HepG2 (cell line): ENCODE measurements around the gene SH2D6. TPM values are rescaled to one million over a fixed set of nuclear protein-coding genes. Genes with fewer than 3 reads are reported as not detected.
A peak's percentile ranks its signal among the peaks of the same experiment; 100 is the strongest.

Experiments used
- ATRX ChIP-seq: sonication (generic); formaldehyde crosslinking; IDR thresholded peaks from 2 replicates; pipeline ENCODE4 v1.4.0; 2020; ENCODE audit warnings: missing genetic modification reagents, borderline replicate concordance
- ELF3 ChIP-seq: IDR thresholded peaks from 2 replicates; pipeline ENCODE4 v1.6.1; 2016; ENCODE audit warnings: missing genetic modification reagents, missing compliant biosample characterization
- FOSL2 ChIP-seq: sonication (generic); formaldehyde crosslinking; IDR thresholded peaks from 2 replicates; pipeline ENCODE4 v1.4.0; 2020; ENCODE audit warnings: missing genetic modification reagents
- GLI4 ChIP-seq: sonication (generic); formaldehyde crosslinking; IDR thresholded peaks from 2 replicates; pipeline ENCODE4 v1.5.1; 2020; ENCODE audit warnings: missing genetic modification reagents, mild to moderate bottlenecking, moderate library complexity, borderline replicate concordance
- KLF9 ChIP-seq: IDR thresholded peaks from 2 replicates; pipeline ENCODE4 v1.6.1; 2016; ENCODE audit warnings: low read depth
- MTERF4 ChIP-seq: sonication (generic); formaldehyde crosslinking; IDR thresholded peaks from 2 replicates; pipeline ENCODE4 v1.8.0; 2023; ENCODE audit warnings: mild to moderate bottlenecking, missing genetic modification reagents
- RBM39 ChIP-seq: fragments of 200-400 bp; formaldehyde crosslinking; IDR thresholded peaks from one replicate; pipeline ENCODE4 v1.6.1; 2018; ENCODE audit warnings: antibody characterized with exemption, mild to moderate bottlenecking, low read depth, low read length; ENCODE audit not compliant: poor library complexity, severe bottlenecking
- SRY ChIP-seq: sonication (generic); formaldehyde crosslinking; IDR thresholded peaks from 2 replicates; pipeline ENCODE4 v1.8.0; 2022; ENCODE audit warnings: mild to moderate bottlenecking, missing genetic modification reagents
- TARDBP ChIP-seq: sonication (generic); formaldehyde crosslinking; IDR thresholded peaks from 2 replicates; pipeline ENCODE4 v1.8.0; 2022; ENCODE audit warnings: mild to moderate bottlenecking, missing genetic modification reagents
- TSC22D2 ChIP-seq: sonication (generic); formaldehyde crosslinking; IDR thresholded peaks from 2 replicates; pipeline ENCODE4 v1.5.1; 2020; ENCODE audit warnings: missing genetic modification reagents, mild to moderate bottlenecking, borderline replicate concordance
- ZFY ChIP-seq: sonication (generic); formaldehyde crosslinking; IDR thresholded peaks from 2 replicates; pipeline ENCODE4 v1.4.0; 2020; ENCODE audit warnings: missing genetic modification reagents
- polyA plus RNA-seq, 8 experiments: library from polyadenylated mRNA; depleted of rRNA in 3 of 8; stranded (reverse) in 7 of 8; unstranded in 1 of 8; fragments of >200 nt; fragmentation: Illumina TruSeq in 4 of 8; extraction: Trizol in 4 of 8; gene quantifications; 2 replicates each; pipeline versions ENCODE4 v1.2.1 to v1.2.3, GENCODE V29; 2011 to 2016; ENCODE audit warnings: low read depth in 4 of 8, missing spikeins in 1 of 8, mixed read lengths in 1 of 8; ENCODE audit not compliant: insufficient read depth in 1 of 8
- total RNA-seq, 5 experiments: library from RNA; depleted of rRNA; stranded (reverse); fragments of >200 nt; fragmentation: Illumina TruSeq; extraction: Trizol; gene quantifications; 2 replicates each; pipeline ENCODE4 v1.2.3, GENCODE V29; 2016; ENCODE audit warnings: low read depth in 1 of 5
- TF ChIP-seq, protein P1 (sequence below), 2 experiments: sonication (generic) in 1 of 2; formaldehyde crosslinking in 1 of 2; IDR thresholded peaks; 2 replicates each; pipeline versions ENCODE4 v1.4.0 to v1.6.1; 2016 to 2020; ENCODE audit warnings: borderline replicate concordance in 1 of 2, low read depth in 1 of 2, mild to moderate bottlenecking in 1 of 2, missing genetic modification reagents in 1 of 2
- TF ChIP-seq, protein P2 (sequence below): sonication (generic); formaldehyde crosslinking; IDR thresholded peaks from 2 replicates; pipeline ENCODE4 v1.4.0; 2020; ENCODE audit warnings: missing genetic modification reagents
- TF ChIP-seq, protein P3 (sequence below): sonication (generic); formaldehyde crosslinking; IDR thresholded peaks from 2 replicates; pipeline ENCODE4 v1.5.1; 2020; ENCODE audit warnings: mild to moderate bottlenecking, moderate library complexity, missing genetic modification reagents
- TF ChIP-seq, protein P4 (sequence below): IDR thresholded peaks from 2 replicates; pipeline ENCODE4 v1.6.1; 2012; ENCODE audit warnings: inconsistent platforms
- TF ChIP-seq, protein P5 (sequence below): sonication (generic); formaldehyde crosslinking; IDR thresholded peaks from 2 replicates; pipeline ENCODE4 v1.5.0; 2020; ENCODE audit warnings: missing genetic modification reagents

The SH2D6 gene
- total and polyA plus RNA-seq, 2 of the 13 experiments (the other 11 are each of a cell fraction or from before 2014, with no cell fraction given): 0.11 to 0.26 TPM

DNA sequence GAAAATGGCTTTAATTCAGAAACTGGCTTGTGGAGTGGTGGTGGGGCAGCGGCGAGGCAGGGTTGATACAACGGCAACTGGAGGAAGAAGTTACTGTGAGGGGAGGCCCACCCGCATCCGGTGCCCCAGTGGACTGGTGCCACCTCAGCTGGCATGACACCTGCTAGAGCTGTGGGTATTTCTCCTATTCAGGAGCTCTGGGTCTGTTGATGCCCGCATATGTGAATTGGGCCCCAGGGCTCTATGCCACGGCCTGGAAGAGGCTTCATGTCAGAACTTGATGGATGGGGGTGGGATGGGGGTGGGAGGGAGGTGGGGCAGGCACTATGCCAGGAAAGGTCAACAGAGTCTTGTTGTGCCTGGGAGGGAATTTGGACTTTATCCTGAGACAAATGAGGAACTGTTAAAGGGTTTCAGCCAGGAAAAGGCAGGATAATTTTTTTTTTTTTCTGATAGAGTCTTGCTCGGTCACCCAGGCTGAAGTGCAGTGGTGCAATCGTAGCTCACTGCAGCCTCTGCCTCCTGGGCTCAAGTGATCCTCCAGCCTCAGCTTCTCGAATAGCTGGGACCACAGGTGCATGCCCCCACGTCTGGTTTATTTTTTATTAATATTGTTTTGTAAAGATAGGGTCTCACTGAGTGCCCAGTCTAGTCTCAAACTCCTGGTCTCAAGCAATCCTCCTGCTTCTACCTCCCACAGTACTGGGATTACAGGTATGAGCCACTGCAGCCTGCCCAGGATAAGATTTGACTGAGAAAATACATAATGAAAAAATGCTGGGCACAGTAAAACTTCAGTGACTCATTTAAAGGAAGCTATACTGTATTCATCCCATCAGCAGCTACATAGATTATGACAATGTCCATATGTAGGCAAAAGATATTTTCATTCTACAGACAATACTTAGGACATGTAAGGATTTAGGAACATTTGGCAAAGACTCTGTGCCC, 52.6 kb downstream of the SH2D6 start (continued):
- TF ChIP-seq, protein P1, sequence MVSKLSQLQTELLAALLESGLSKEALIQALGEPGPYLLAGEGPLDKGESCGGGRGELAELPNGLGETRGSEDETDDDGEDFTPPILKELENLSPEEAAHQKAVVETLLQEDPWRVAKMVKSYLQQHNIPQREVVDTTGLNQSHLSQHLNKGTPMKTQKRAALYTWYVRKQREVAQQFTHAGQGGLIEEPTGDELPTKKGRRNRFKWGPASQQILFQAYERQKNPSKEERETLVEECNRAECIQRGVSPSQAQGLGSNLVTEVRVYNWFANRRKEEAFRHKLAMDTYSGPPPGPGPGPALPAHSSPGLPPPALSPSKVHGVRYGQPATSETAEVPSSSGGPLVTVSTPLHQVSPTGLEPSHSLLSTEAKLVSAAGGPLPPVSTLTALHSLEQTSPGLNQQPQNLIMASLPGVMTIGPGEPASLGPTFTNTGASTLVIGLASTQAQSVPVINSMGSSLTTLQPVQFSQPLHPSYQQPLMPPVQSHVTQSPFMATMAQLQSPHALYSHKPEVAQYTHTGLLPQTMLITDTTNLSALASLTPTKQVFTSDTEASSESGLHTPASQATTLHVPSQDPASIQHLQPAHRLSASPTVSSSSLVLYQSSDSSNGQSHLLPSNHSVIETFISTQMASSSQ (IDR thresholded peaks at IDR 0.05; ENCODE audit: low read depth): 0 out of 2 replicates have a peak, but pooled peaks have one; percentile 30
- TF ChIP-seq, protein P1 (CRISPR knock-in tag; IDR thresholded peaks at IDR 0.05; ENCODE audit: borderline replicate concordance): no peak; the same call in 1 of the 2 replicates
- TF ChIP-seq MTERF4 (CRISPR knock-in tag) (no peak), FOSL2 (CRISPR knock-in tag) (peak; percentile 37), ATRX (CRISPR knock-in tag) (no peak), KLF9 (peak; percentile 26; the same call in 1 of the 2 replicates), GLI4 (no peak), SRY (CRISPR knock-in tag) (no peak), TSC22D2 (peak; percentile 26; the same call in 1 of the 2 replicates), ELF3 (CRISPR knock-in tag) (peak; percentile 80), RBM39 (no peak), ZFY (CRISPR knock-in tag) (peak; percentile 41; the same call in 1 of the 2 replicates), TARDBP (0 out of 2 replicates have a peak, but pooled peaks have one; percentile 17)
- TF ChIP-seq, protein P2, sequence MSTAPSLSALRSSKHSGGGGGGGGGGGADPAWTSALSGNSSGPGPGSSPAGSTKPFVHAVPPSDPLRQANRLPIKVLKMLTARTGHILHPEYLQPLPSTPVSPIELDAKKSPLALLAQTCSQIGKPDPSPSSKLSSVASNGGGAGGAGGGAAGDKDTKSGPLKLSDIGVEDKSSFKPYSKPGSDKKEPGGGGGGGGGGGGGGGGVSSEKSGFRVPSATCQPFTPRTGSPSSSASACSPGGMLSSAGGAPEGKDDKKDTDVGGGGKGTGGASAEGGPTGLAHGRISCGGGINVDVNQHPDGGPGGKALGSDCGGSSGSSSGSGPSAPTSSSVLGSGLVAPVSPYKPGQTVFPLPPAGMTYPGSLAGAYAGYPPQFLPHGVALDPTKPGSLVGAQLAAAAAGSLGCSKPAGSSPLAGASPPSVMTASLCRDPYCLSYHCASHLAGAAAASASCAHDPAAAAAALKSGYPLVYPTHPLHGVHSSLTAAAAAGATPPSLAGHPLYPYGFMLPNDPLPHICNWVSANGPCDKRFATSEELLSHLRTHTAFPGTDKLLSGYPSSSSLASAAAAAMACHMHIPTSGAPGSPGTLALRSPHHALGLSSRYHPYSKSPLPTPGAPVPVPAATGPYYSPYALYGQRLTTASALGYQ: peak; percentile 57; the same call in 1 of the 2 replicates
- TF ChIP-seq, protein P3, sequence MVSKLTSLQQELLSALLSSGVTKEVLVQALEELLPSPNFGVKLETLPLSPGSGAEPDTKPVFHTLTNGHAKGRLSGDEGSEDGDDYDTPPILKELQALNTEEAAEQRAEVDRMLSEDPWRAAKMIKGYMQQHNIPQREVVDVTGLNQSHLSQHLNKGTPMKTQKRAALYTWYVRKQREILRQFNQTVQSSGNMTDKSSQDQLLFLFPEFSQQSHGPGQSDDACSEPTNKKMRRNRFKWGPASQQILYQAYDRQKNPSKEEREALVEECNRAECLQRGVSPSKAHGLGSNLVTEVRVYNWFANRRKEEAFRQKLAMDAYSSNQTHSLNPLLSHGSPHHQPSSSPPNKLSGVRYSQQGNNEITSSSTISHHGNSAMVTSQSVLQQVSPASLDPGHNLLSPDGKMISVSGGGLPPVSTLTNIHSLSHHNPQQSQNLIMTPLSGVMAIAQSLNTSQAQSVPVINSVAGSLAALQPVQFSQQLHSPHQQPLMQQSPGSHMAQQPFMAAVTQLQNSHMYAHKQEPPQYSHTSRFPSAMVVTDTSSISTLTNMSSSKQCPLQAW (CRISPR knock-in tag): peak; percentile 39; the same call in 1 of the 2 replicates
- TF ChIP-seq, protein P4, sequence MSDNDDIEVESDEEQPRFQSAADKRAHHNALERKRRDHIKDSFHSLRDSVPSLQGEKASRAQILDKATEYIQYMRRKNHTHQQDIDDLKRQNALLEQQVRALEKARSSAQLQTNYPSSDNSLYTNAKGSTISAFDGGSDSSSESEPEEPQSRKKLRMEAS: no peak; the same call in 1 of the 2 replicates
- TF ChIP-seq, protein P5, sequence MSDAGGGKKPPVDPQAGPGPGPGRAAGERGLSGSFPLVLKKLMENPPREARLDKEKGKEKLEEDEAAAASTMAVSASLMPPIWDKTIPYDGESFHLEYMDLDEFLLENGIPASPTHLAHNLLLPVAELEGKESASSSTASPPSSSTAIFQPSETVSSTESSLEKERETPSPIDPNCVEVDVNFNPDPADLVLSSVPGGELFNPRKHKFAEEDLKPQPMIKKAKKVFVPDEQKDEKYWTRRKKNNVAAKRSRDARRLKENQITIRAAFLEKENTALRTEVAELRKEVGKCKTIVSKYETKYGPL (CRISPR knock-in tag): no peak
